Breast epithelium (tissue), 4 donors: ENCODE data around the gene FAM124A. TPM values are rescaled to one million over a fixed set of nuclear protein-coding genes. Genes with fewer than 3 reads are reported as not detected.
A peak's percentile ranks its signal among the peaks of the same experiment; 100 is the strongest.

Source experiments
- DNase-seq, 2 donors: peaks; one replicate each; pipeline ENCODE4 v3.0.0-alpha.2; 2019; ENCODE audit warnings: low spot score in 2 of 2
- H3K27ac ChIP-seq, 2 donors: fragments of 200-600 bp; sonication (generic) in 1 of 2; one replicate each; pipeline ENCODE4 v1.5.1; 2016 to 2019; ENCODE audit warnings: mild to moderate bottlenecking in 1 of 2
- H3K27me3 ChIP-seq, 2 donors: fragments of 200-600 bp; sonication (generic) in 1 of 2; one replicate each; pipeline versions ENCODE4 v1.5.1 to v1.6.0; 2017 to 2019; ENCODE audit warnings: control low read depth in 1 of 2, mild to moderate bottlenecking in 1 of 2
- H3K36me3 ChIP-seq: fragments of 200-600 bp; one replicate; pipeline ENCODE4 v1.5.1; 2019
- H3K4me1 ChIP-seq, 2 donors: fragments of 200-600 bp; sonication (generic); one replicate each; pipeline ENCODE4 v1.5.1; 2016 to 2019; ENCODE audit warnings: control low read depth in 1 of 2
- H3K4me3 ChIP-seq, 3 donors: fragments of 200-600 bp; sonication (generic); 1 replicate in 2 of 3; 2 replicates in 1 of 3; pipeline ENCODE4 v1.5.1; 2016 to 2019; ENCODE audit warnings: mild to moderate bottlenecking in 3 of 3, moderate library complexity in 2 of 3
- H3K9me3 ChIP-seq, 2 donors: fragments of 200-600 bp; sonication (generic) in 1 of 2; one replicate each; pipeline ENCODE4 v1.5.1; 2016 to 2019; ENCODE audit warnings: control low read depth in 1 of 2
- POLR2A ChIP-seq: fragments of 450-650 bp; IDR thresholded peaks from one replicate; pipeline ENCODE4 v1.6.1; 2016; ENCODE audit warnings: antibody characterized with exemption, mild to moderate bottlenecking, moderate library complexity
- POLR2AphosphoS5 ChIP-seq, 3 donors: sonication (generic); formaldehyde crosslinking; IDR thresholded peaks; one replicate each; pipeline ENCODE4 v1.6.1; 2017; ENCODE audit warnings: antibody characterized with exemption in 3 of 3
- intact Hi-C: fragments of 100-400 bp; cut with DNase I; formaldehyde crosslinking; loops from one replicate; pipeline ENCODE4 v1.15.1; 2023; ENCODE audit warnings: low total_unique reads
- total RNA-seq, 3 donors: library from RNA; depleted of rRNA; stranded (reverse); fragments of >200 nt; gene quantifications; one replicate each; pipeline ENCODE4 v1.1.0, GENCODE V29; 2016
- TF ChIP-seq, protein P1 (sequence below), 3 donors: fragments of 450-650 bp; IDR thresholded peaks; one replicate each; pipeline ENCODE4 v1.5.1; 2016 to 2017; ENCODE audit warnings: antibody characterized with exemption in 3 of 3, mild to moderate bottlenecking in 3 of 3, moderate library complexity in 3 of 3

FAM124A gene
- total RNA-seq, 3 donors from 2014 or later = 2.2 to 7.9 (median 6.1) TPM

GRCh38 chr13:51240178-51240577, 18.0 kb downstream of the FAM124A start:
- no peaks in the 10 kb centered on the region for H3K4me1 ChIP-seq
- H3K36me3 ChIP-seq = no peaks in the 10 kb centered on the region
- intact Hi-C loops = no loop called here
- H3K27ac ChIP-seq = peak overlapping the region; percentile 62 to 79
- no peak overlapping the region for H3K4me3 ChIP-seq
- no peak for DNase-seq
- H3K27me3 ChIP-seq = no peaks in the 10 kb centered on the region
- TF ChIP-seq POLR2AphosphoS5 (IDR thresholded peaks at IDR 0.05) (no peak), POLR2A (no peak)
- TF ChIP-seq, protein P1, sequence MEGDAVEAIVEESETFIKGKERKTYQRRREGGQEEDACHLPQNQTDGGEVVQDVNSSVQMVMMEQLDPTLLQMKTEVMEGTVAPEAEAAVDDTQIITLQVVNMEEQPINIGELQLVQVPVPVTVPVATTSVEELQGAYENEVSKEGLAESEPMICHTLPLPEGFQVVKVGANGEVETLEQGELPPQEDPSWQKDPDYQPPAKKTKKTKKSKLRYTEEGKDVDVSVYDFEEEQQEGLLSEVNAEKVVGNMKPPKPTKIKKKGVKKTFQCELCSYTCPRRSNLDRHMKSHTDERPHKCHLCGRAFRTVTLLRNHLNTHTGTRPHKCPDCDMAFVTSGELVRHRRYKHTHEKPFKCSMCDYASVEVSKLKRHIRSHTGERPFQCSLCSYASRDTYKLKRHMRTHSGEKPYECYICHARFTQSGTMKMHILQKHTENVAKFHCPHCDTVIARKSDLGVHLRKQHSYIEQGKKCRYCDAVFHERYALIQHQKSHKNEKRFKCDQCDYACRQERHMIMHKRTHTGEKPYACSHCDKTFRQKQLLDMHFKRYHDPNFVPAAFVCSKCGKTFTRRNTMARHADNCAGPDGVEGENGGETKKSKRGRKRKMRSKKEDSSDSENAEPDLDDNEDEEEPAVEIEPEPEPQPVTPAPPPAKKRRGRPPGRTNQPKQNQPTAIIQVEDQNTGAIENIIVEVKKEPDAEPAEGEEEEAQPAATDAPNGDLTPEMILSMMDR (IDR thresholded peaks at IDR 0.05) = no peak
- no peaks in the 10 kb centered on the region for H3K9me3 ChIP-seq

GRCh38 chr13:51240958-51241357, 18.8 kb downstream of the FAM124A start:
- intact Hi-C loops = no loop called here
- no peak overlapping the region for H3K4me3 ChIP-seq
- no peaks in the 10 kb centered on the region for H3K4me1 ChIP-seq

DNA sequence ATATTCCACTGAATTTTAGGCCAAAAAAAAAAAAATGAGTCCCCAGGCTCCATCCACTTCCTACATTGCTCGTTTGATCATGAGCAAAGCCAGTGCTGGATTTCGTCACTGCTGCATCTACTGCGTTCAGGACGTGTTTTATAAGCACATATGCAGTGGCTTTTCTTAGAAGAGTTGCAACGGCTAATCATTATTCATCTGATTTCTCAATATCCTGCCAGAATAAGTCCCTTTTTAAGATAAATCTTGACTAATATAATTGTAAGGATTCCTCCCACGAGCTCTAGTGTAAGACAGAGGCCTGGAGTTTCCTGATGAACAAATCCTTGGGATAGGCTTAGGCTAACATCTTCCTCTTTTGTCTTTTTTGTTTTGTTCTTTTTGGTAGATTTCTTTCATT, 19.5 kb downstream of the FAM124A start:
- no peak overlapping the region for H3K4me3 ChIP-seq
- H3K27me3 ChIP-seq = no peaks in the 10 kb centered on the region
- intact Hi-C loops = no loop called here
- TF ChIP-seq POLR2AphosphoS5 (IDR thresholded peaks at IDR 0.05) = peak in 1 of 3 donors; percentile 53
- no peak for TF ChIP-seq POLR2A
- peak overlapping the region in 1 of 2 donors; percentile 62 for H3K27ac ChIP-seq
- no peaks in the 10 kb centered on the region for H3K4me1 ChIP-seq
- no peaks in the 10 kb centered on the region for H3K9me3 ChIP-seq
- no peaks in the 10 kb centered on the region for H3K36me3 ChIP-seq
- peak in 1 of 2 donors; percentile 39 for DNase-seq

More at GRCh38 chr13:51240958-51241357, 18.8 kb downstream of the FAM124A start:
- TF ChIP-seq, protein P1 (IDR thresholded peaks at IDR 0.05) = no peak
- TF ChIP-seq POLR2A (no peak), POLR2AphosphoS5 (IDR thresholded peaks at IDR 0.05) (no peak)
- no peaks in the 10 kb centered on the region for H3K27me3 ChIP-seq
- no peaks in the 10 kb centered on the region for H3K9me3 ChIP-seq
- no peaks in the 10 kb centered on the region for H3K36me3 ChIP-seq
- DNase-seq = no peak
- H3K27ac ChIP-seq = peak overlapping the region; percentile 62 to 79

DNA sequence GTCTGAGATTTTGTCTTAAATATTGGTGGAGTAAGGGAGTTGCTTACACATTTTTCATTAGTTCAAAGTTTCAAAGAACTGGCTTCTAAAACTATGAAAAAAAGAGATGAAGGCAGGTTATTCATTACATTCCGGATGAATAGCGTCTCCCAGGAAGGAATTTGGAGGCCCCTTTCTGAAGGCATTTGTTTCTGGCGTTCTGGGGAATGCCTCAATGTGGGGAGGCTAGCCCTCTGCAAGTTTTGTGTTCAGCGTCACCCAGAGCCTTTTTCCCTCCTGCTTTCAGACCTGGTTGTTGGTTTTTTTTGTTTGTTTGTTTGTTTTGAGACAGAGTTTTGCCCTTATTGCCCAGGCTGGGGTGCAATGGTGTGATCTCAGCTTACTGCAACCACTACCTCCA, 21.0 kb downstream of the FAM124A start:
- TF ChIP-seq POLR2A (no peak), POLR2AphosphoS5 (IDR thresholded peaks at IDR 0.05) (no peak)
- TF ChIP-seq, protein P1 (IDR thresholded peaks at IDR 0.05) = no peak
- Histone ChIP-seq H3K4me1 (no peaks in the 10 kb centered on the region), H3K27me3 (no peaks in the 10 kb centered on the region), H3K27ac (no peak overlapping the region), H3K4me3 (no peak overlapping the region), H3K9me3 (no peaks in the 10 kb centered on the region), H3K36me3 (no peaks in the 10 kb centered on the region)
- no peak for DNase-seq
- intact Hi-C loops = no loop called here

DNA sequence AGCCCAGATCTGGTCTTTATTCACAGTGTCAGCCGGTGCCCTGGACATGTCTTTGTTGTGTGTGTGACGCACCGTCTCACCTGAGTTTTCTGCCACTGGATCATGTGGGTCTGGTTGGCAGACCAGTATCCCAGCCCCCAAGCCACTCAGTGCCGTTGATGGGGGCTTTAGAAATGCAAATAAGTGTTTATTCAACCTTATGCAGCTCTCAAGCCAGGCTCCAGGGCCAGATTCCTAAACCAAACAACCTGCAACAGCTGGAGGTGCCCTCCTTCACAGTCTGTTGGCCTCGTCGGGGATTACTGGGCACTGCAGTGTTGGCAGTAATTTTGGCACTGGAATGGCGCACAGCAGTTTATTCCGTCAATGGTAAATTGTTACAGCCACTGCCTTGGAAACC, 21.6 kb downstream of the FAM124A start:
- Histone ChIP-seq H3K27me3 (no peaks in the 10 kb centered on the region), H3K36me3 (no peaks in the 10 kb centered on the region), H3K27ac (no peak overlapping the region), H3K4me1 (no peaks in the 10 kb centered on the region), H3K9me3 (no peaks in the 10 kb centered on the region), H3K4me3 (no peak overlapping the region)
- intact Hi-C loops = no loop called here
- TF ChIP-seq, protein P1 (IDR thresholded peaks at IDR 0.05) = no peak
- TF ChIP-seq POLR2AphosphoS5 (IDR thresholded peaks at IDR 0.05) (no peak), POLR2A (no peak)
- DNase-seq = no peak
